HG03159 (cell line): ENCODE data around the gene SINHCAF.
"Not testable (repeated sequence)": the region's sequence is repeated elsewhere in the genome, so short reads cannot be mapped to it uniquely, and the experiment has no call there.

Experiments used
- ATAC-seq: cut with Tn5 transposase; IDR thresholded peaks from one replicate; pipeline ENCODE4 v1.9.1; 2021; ENCODE audit warnings: mild to moderate bottlenecking, moderate library complexity; ENCODE audit not compliant: unreplicated experiment

SINHCAF gene

DNA sequence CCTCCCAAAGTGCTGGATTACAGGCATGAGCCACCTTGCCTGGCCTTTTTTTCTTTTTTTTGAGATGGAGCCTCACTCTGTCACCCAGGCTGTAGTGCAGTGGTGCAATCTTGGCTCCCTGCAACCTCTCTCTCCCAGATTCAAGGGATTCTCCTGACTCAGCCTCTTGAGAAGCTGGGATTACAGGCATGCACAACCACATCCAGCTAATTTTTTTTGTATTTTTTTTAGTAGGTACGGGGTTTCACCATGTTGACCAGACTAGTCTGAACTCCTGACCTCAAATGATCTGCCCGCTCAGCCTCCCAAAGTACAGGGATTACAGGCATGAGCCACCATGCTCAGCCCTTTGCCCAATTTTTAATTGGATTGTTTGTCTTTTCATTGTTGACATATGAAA lies 58.0 kb downstream of the SINHCAF start:
- ATAC-seq: no peak

DNA sequence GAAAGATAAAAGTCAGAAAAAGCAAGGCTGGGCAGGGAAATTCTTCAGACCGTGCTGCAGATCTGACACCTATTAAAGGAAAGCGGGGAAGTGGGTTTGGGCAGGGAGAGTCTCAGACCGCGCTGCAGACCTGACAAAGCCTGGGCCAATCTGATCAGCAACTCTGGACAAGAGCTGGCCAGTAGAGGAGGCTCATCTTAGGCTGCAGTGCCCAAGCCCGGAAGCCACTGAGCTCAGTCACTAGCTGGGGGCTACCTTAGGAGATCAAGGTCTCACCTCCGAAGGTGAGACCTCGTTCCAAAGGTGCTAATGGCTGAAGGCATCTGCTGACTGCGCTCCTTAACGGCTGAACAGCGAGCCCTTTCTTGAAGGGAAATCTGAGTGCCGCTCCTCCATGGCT lies 60.2 kb downstream of the SINHCAF start:
- ATAC-seq: no peak

DNA sequence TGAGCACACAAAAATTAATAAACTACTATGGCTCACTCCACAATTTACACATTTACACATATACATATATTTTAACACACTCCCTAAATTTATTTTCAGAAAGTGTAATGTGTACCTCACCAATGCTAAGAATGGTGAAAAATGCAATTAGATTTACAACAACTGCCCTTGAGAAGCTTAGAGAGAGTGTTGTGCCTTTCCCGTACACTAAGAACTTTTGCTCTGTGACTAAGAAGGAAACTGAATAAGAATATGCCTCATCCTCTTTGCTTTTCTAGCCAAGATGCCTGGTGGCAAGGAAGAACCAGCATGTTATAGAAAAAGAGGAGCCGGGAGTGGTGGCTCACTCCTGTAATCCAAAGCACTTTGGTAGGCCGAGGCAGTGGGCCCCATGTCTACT lies 62.3 kb downstream of the SINHCAF start:
- no peak for ATAC-seq

DNA sequence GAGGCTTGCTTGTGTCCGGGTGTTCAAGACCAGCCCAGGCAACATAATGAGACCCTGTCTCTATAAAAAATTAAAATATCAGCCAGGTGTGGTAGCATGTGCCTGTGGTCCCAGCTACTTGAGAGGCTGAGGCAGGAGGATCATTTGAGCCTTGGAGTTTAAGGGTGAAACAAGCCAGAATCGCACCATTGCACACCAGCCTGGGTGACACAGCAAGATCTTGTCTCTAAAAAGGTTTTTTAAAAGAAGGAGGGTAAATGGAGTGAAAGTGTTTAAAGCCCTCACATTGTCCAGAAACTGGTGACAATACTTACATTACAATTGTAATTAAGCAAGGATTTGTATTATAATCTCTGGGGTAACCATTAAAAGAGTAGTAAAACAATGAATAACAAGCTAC lies 64.2 kb downstream of the SINHCAF start:
- no peak for ATAC-seq

DNA sequence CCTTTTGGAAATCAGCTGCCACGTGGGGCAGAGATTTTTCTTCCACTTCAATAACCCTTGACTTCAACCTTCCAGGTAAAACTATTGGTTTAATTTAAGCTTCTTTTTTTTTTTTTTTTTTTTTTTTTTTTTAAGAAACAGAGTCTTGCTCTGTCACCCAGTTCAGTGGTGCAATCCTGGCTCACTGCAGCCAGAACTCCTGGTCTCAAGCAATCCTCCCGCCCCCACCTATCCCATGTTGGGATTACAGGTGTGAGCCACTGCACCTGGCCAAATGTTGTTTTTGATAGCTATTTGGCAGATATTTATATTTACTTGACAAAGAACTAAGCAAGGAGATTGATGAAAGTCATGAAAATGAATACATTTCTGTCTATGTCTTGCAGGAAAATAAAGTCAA lies 65.1 kb downstream of the SINHCAF start:
- no peak for ATAC-seq

DNA sequence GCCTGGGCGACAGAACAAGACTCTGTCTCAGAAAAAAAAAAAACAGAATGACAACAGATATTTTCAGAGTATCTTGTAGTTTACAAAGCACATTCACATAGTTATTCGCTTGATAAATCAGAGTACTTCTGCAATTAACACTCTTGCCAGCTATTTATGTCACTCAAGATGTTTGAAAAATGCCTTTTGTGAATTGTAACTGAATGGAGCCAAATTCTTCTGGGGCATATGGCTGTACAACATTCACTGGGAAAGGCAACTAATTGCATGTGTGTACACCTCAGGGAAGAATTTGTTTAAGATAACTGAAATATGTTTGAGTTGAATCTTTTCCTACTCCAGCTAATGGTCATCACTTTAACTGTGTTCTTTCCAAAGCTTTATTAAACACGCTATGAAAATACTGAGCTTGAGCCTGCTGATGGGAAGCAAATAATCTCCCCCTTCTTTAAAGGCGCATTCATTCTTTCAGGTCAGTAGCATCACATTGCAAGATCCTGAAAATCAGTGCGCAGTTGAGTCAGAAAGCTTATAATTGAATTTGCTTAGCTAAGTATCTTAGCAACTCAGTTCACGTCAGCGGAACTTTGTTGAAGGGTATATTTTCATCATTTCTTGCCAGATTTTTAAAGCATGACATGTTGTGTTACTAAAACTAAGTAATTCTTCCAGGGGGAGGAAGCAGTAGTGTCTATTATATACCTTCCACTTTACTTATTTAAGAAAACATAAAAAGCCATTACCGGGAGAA lies 66.6 kb downstream of the SINHCAF start:
- ATAC-seq: no peak

DNA sequence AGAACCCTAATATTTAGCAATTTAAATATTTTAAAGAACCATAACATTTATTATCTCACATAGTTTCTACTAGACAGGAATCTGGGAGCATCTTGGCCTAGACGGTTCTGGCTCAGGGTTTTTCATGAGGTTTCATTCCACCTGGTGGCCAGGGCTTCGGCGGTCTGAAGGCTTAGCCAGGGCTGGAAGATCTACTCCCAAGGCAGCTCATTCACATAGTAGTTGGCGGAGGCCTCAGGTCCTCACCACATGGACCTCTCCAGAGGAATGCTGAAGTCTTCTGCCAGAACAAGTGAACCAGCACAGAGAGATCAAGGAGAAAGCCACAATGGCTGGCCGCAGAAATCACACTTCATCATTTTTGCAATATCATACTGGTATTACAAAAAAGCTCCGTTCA lies 68.2 kb downstream of the SINHCAF start:
- no peak for ATAC-seq

DNA sequence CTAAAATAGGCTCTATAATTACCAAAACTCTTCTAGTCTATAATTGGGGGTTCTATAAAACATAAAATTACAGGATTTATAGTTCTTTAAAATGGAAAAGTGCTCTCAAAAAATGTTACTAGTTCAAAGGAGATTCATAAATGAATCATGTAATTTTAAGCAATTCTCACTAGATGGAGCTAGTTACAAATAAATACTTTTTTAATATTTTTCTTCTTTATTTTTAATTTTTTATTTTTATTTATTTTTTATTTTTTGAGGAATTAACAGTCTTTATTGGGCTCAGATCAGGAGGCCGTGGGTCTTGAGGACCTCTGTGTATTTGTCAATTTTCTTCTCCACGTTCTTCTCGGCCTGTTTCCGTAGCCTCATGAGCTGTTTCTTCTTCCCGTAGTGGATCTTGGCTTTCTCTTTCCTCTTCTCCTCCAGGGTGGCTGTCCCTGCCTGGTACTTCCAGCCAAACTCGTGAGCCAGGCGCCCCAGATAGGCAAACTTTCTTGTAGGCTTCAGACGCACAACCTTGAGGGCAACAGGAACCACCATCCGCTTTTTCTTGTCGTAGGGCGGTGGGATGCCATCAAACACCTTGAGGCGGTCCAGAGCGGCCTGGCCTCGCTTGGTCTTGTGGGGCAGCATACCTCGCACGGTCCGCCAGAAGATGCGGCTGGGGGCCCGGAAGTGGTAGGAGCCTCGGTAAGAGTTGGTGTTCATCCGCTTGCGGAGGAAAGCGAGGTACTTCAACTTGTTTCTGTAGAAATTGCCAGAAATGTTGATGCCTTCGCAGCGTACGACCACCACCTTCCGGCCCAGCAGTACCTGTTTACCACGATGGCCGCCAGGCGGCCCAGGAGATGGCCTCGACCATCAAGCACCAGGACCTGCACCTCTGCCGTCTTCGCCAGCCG lies 74.0 kb downstream of the SINHCAF start:
- ATAC-seq: not testable (repeated sequence)

DNA sequence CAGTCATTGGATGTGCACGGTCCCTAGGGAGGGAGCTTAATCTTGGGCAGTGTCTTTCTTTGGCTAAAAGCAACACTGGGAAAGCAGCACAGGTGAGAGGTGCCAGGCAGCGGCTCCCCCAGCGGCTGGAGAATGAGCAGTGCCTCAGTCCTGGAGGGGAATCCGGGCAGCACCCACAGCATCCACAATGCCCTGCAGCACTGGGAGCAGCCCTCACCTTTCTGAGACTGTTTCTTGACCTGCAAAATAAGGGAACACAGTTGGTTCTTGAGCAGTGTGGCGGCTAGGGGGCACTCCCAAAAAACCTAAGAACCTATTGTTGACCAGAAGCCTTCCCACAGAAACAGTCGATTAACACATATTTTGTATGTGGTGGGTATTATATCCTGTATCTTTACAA lies 75.8 kb downstream of the SINHCAF start:
- no peak for ATAC-seq

DNA sequence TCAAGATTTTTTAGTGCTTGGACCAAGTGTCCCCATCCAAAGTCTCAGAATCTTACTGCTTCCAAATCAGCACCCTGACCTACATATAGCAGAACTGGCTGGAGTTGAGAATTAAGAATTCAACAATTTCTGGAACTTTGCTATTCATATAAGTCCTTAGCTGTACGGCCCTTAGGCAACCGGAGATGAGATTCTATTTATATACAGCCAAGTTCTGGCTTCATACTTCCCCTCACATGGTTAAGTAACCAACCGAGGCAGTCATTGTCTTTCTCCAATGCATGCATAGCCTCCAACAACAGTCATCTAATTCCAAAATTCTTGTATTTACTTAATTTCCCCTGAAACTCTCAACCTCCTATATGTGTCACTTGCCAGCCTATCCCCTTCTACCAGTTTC lies 76.6 kb downstream of the SINHCAF start:
- no peak for ATAC-seq

DNA sequence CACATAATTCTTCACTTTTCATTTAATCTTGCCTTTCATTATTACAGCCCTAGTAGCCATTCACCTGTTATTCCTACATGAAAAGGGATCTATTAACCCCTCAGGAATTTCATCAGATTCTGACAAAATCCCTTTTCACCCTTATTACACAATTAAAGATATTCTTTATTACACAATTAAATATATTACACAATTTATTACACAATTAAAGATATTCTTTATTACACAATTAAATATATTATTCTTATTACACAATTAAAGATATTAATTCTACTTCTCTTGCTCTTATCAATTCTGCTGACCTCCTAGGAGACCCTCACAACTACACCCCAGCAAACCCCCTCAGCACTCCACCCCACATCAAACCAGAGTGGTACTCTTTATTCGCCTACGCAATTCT lies 77.1 kb downstream of the SINHCAF start:
- ATAC-seq: no peak

DNA sequence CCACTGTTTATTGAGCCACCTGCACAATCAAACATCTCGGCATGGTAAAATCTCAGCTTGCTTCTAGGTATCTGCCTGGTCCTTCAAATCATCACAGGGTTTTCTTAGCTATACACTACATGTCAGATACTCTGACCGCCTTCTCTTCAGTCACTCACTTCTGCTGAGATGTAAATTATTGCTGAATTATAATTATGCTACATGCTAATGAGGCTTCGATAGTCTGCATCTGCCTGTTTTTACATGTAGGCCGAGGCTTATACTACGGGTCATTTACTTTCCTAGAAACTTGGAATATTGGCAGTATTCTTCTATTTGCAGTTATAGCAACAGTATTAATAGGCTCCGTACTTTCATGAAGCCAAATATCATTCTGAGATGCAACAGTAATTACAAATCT lies 77.6 kb downstream of the SINHCAF start:
- ATAC-seq: no peak

DNA sequence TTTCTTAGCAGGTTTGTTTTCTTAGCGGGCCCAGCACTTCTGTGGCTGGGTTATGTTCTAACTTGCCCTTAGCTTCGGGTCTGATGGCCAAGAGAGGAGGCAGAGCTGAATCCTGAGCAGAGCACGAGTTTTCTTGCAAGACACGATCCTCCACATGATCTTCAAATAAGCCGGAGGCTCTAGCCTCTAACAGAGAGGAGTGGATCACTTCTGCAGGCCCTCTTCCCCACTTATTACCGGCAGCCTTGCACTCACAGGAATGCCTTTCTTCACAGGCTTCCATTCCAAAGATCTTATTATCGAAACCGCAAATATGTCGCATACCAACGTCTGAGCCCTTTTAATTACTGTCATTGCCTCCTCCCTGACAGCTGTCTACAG lies 79.5 kb downstream of the SINHCAF start:
- ATAC-seq: no peak

DNA sequence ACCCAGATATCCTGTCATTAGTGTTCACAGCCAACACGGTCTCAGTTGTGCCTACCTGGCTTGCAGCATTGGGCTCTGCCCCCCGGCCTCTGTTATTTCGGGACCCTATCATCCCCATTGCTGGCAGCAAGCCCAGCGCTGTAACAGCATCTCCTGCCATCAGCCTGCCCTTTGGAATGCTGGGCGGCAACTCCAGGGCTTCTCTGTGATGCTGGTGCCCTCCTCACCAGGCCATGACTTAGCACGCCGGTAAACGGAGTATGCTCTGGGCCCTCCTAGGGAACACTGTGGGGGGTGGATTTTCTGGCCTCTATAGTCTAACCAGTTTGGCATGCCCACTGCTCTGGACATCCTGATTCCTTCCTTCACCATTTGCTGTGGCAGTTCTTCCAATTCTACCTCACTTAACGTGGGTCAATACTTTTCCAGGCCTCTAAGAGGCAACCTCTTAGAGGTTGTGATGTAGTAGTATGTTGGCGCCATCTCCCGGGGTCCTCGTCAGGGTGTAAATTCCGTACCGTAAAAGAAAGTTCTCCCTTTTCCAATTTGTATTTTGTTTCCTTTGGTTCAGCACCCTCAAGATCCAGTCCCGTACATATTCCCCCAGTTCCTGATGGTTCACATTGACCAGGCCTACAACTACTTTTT lies 80.0 kb downstream of the SINHCAF start:
- ATAC-seq: no peak

DNA sequence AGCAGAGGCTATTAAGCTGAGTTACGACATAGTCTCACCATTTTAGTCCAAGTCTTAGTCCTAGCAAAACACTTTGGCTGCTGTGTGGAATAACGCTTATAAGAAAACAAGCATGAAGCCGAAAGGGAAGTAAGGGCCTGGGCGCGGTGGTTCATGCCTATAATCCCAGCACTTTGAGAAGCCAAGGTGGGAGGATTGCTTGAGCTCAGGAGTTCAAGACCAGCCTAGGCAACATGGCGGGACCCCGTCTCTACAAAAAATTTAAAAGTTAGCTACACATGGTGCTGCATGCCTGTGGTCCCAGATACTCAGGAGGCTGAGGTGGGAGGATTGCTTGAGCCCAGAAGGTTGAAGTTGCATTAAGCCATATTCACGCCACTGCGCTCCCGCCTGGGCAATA lies 83.5 kb downstream of the SINHCAF start:
- not testable (repeated sequence) for ATAC-seq

DNA sequence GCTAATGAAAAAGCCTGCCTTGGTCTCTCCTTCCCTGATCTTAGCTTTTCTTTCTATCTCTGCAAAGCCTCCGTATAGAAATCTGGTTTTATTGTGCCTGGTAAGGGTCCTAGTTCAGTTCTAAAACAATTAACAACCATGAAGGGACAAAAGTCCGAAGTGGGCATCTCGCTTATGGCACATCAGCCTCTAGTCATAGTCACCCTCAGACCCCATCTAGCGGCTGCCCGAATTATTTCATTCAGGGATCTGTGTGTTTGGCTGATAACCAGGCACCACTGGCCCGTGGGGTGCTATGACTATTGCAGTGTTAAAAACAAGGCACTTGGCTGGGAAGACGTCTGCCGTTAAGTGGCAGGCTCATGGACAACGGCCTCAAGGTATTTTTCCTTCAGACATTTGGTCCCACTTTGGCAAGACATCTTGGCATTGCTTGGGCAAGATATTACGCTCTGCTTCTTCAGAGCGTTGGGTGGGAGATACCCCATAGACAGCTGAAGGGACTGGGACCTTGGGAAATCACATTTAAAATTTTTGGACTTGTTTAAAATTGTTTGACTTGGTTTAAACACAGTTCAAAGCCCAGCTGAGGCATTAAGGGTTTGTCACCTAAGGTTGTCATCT lies 87.1 kb downstream of the SINHCAF start:
- ATAC-seq: peak; percentile 90

DNA sequence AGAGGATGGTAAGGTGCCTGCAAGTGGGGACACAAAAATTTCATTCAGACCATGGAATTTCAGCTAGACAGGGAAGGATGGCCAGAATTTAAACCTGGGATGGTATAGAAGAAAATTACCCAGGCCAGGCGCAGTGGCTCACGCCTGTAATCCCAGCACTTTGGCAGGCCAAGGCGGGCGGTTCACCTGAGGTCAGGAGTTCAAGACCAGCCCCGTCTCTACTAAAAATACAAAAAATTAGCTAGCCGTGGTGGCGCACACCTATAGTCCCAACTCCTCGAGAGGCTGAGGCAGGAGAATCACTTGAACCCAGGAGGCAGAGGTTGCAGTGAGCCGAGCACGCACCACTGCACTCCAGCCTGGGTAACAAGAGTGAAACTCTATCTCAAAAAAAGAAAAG lies 87.6 kb downstream of the SINHCAF start:
- ATAC-seq: not testable (repeated sequence)

DNA sequence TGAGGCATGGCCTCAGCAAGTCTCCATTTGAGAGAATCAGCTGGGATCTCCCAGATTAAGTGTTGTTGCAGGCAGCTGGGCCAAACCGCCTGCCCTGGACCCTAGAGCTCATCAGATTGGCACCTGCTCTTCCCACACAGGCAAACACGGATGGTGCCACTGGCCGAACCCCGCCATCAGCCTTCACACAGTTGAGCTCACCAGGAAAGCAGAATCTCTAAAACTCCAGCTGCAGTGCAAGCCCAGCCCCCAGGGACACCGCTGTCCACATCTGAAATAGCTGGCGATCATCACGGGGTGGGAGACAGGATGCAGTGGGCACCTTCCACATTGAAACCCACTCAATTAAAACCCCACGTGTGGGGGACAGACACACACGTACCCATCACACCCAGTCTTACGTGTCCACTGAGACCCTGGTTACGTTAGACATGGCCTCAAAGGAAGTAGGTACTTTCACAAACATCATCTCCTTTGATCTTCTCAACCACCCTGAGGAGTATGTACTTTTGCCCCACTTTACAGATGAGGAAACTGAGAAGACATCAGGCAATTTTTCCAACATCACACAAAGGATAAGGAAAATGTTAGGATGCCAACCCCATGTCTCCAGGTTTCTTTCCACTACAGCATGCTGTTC lies 88.8 kb downstream of the SINHCAF start:
- ATAC-seq: no peak

DNA sequence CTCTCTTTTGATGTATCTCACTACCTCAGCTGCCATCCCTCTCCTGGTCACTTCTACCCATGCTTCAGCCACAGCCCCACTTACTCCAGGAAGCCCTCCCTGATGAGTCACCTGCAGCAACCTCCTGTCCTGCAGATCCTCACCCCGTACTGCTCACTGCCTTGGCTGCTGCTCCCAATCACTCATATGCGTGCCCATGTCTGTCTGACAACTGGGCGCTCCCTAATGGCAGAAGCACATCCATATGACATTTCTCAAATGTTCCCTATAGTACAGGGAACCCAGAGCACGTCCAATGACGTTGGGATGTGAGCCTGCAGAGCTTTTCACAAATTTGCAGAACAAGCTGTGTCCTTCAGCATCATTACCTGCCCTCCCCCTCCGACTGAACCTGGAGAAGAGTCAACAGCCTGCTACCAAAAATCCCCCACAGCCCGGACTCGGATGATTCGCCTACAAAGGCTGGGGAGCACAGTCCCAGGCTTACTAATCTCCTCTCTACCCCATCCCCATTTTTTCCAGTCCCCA lies 90.0 kb downstream of the SINHCAF start:
- ATAC-seq: no peak
